Trophoblast cell (in vitro differentiated cells and primary cell): ENCODE measurements around the gene BPIFB2.

Source experiments
- DNase-seq, 2 donors: peaks; one replicate each; pipeline ENCODE4 v3.0.0-alpha.2; 2016
- H2AFZ ChIP-seq: 2 replicates; pipeline ENCODE4 v1.6.1; 2013; ENCODE audit warnings: low read length, moderate library complexity, mild to moderate bottlenecking; ENCODE audit not compliant: insufficient read depth, poor library complexity
- H2AK5ac ChIP-seq: 2 replicates; pipeline ENCODE4 v1.6.1; 2013; ENCODE audit warnings: mild to moderate bottlenecking, low read length
- H2BK120ac ChIP-seq: 2 replicates; pipeline ENCODE4 v1.6.1; 2013; ENCODE audit warnings: low read length, mild to moderate bottlenecking, moderate library complexity; ENCODE audit not compliant: insufficient read depth, poor library complexity
- H2BK12ac ChIP-seq: 2 replicates; pipeline ENCODE4 v1.6.1; 2013; ENCODE audit warnings: mild to moderate bottlenecking, low read length, moderate library complexity
- H2BK5ac ChIP-seq: 2 replicates; pipeline ENCODE4 v1.6.1; 2013; ENCODE audit warnings: low read length, low read depth, moderate library complexity, mild to moderate bottlenecking; ENCODE audit not compliant: poor library complexity
- H3K14ac ChIP-seq: 2 replicates; pipeline ENCODE4 v1.6.1; 2013; ENCODE audit warnings: mild to moderate bottlenecking, low read length
- H3K18ac ChIP-seq: 2 replicates; pipeline ENCODE4 v1.6.1; 2013; ENCODE audit warnings: mild to moderate bottlenecking, low read length
- H3K23ac ChIP-seq: 2 replicates; pipeline ENCODE4 v1.6.1; 2013; ENCODE audit warnings: low read length
- H3K27ac ChIP-seq: 2 replicates; pipeline ENCODE4 v1.5.1; 2013; ENCODE audit warnings: low read depth, mild to moderate bottlenecking, inconsistent platforms, low read length, moderate library complexity
- H3K27me3 ChIP-seq: 2 replicates; pipeline ENCODE4 v1.6.1; 2013; ENCODE audit warnings: inconsistent platforms, mild to moderate bottlenecking, low read length, moderate library complexity; ENCODE audit not compliant: insufficient read depth
- H3K36me3 ChIP-seq, 2 experiments: 1 replicate in 1 of 2; 2 replicates in 1 of 2; pipeline ENCODE4 v1.6.1; 2013; ENCODE audit warnings: low read length in 2 of 2, mild to moderate bottlenecking in 2 of 2, moderate library complexity in 1 of 2; ENCODE audit not compliant: insufficient read depth in 2 of 2, control insufficient read depth in 1 of 2
- H3K4ac ChIP-seq: 2 replicates; pipeline ENCODE4 v1.6.1; 2013; ENCODE audit warnings: low read depth, mild to moderate bottlenecking, low read length, moderate library complexity
- H3K4me1 ChIP-seq, 2 experiments: 1 replicate in 1 of 2; 2 replicates in 1 of 2; pipeline ENCODE4 v1.6.1; 2013; ENCODE audit warnings: low read length in 2 of 2, mild to moderate bottlenecking in 2 of 2, moderate library complexity in 1 of 2; ENCODE audit not compliant: insufficient read depth in 2 of 2, control insufficient read depth in 1 of 2
- H3K4me2 ChIP-seq: 2 replicates; pipeline ENCODE4 v1.6.1; 2013; ENCODE audit warnings: inconsistent platforms, mild to moderate bottlenecking, low read length, moderate library complexity
- H3K4me3 ChIP-seq: 2 replicates; pipeline ENCODE4 v1.5.1; 2013; ENCODE audit warnings: mild to moderate bottlenecking, low read depth, low read length, inconsistent platforms
- H3K79me1 ChIP-seq: one replicate; pipeline ENCODE4 v1.6.1; 2013; ENCODE audit warnings: low read length
- H3K79me2 ChIP-seq: 2 replicates; pipeline ENCODE4 v1.6.1; 2013; ENCODE audit warnings: low read length, mild to moderate bottlenecking; ENCODE audit not compliant: control insufficient read depth, insufficient read depth, poor library complexity
- H3K9ac ChIP-seq: 2 replicates; pipeline ENCODE4 v1.6.1; 2013; ENCODE audit warnings: mild to moderate bottlenecking, low read length
- H3K9me3 ChIP-seq: 2 replicates; pipeline ENCODE4 v1.6.1; 2013; ENCODE audit warnings: low read depth, mild to moderate bottlenecking, control low read depth, inconsistent platforms, low read length; ENCODE audit not compliant: insufficient read depth
- H4K12ac ChIP-seq: 2 replicates; pipeline ENCODE4 v1.6.1; 2013; ENCODE audit warnings: low read depth, mild to moderate bottlenecking, low read length, moderate library complexity
- H4K8ac ChIP-seq: 2 replicates; pipeline ENCODE4 v1.6.1; 2013; ENCODE audit warnings: low read depth, mild to moderate bottlenecking, low read length, moderate library complexity
- H4K91ac ChIP-seq: one replicate; pipeline ENCODE4 v1.6.1; 2013; ENCODE audit warnings: low read depth, mild to moderate bottlenecking, low read length, moderate library complexity
- WGBS: extraction: QIAGEN DNeasy Blood & Tissue Kit; methylation state at CpG from one replicate; pipeline ENCODE4 v1.1.7; 2013; ENCODE audit warnings: missing lambda C conversion rate; ENCODE audit not compliant: insufficient read length, insufficient coverage; ENCODE audit errors: extremely low coverage; 5-methylcytosine and 5-hydroxymethylcytosine counted together

BPIFB2 gene

GRCh38 chr20:33037456-33037855 is 30.0 kb downstream of the BPIFB2 start:
- no CpG with 5 or more reads among the region's 5 CpGs for WGBS

GRCh38 chr20:33038243-33038642 is 30.7 kb downstream of the BPIFB2 start:
- no peak overlapping the region for H3K23ac ChIP-seq
- H3K27me3 ChIP-seq = no peaks in the 10 kb centered on the region
- H3K79me2 ChIP-seq = no peaks in the 10 kb centered on the region
- H3K36me3 ChIP-seq = no peaks in the 10 kb centered on the region
- no peak overlapping the region for H3K4ac ChIP-seq
- DNase-seq = no peak
- H3K9ac ChIP-seq = no peak overlapping the region
- H2AK5ac ChIP-seq = no peak overlapping the region
- 100% methylated on average over 2 of the region's 4 CpGs for WGBS
- H3K14ac ChIP-seq = no peak overlapping the region
- no peak overlapping the region for H2BK12ac ChIP-seq
- no peak overlapping the region for H4K12ac ChIP-seq
- H3K18ac ChIP-seq = no peak overlapping the region
- H4K8ac ChIP-seq = no peak overlapping the region
- H3K4me3 ChIP-seq = no peak overlapping the region
- no peak overlapping the region for H2AFZ ChIP-seq
- H2BK5ac ChIP-seq = no peak overlapping the region
- H2BK120ac ChIP-seq = no peak overlapping the region
- H3K27ac ChIP-seq = no peak overlapping the region
- no peaks in the 10 kb centered on the region for H3K4me1 ChIP-seq
- H3K79me1 ChIP-seq = no peaks in the 10 kb centered on the region
- no peaks in the 10 kb centered on the region for H3K9me3 ChIP-seq
- H3K4me2 ChIP-seq = no peak overlapping the region
- no peak overlapping the region for H4K91ac ChIP-seq

More at GRCh38 chr20:33037456-33037855, 30.0 kb downstream of the BPIFB2 start:
- H4K12ac ChIP-seq = no peak overlapping the region
- no peak overlapping the region for H3K14ac ChIP-seq
- no peak overlapping the region for H3K4me2 ChIP-seq
- H2BK5ac ChIP-seq = no peak overlapping the region
- no peak overlapping the region for H4K91ac ChIP-seq
- H3K4ac ChIP-seq = no peak overlapping the region
- H3K9me3 ChIP-seq = no peaks in the 10 kb centered on the region
- no peak overlapping the region for H2BK12ac ChIP-seq
- H3K27ac ChIP-seq = no peak overlapping the region
- no peak overlapping the region for H4K8ac ChIP-seq
- H3K4me3 ChIP-seq = no peak overlapping the region
- H3K4me1 ChIP-seq = no peaks in the 10 kb centered on the region
- no peak overlapping the region for H2AK5ac ChIP-seq
- H3K18ac ChIP-seq = no peak overlapping the region
- H2AFZ ChIP-seq = no peak overlapping the region
- H2BK120ac ChIP-seq = no peak overlapping the region
- H3K23ac ChIP-seq = no peak overlapping the region
- no peaks in the 10 kb centered on the region for H3K79me1 ChIP-seq
- no peak overlapping the region for H3K9ac ChIP-seq
- H3K36me3 ChIP-seq = no peaks in the 10 kb centered on the region
- no peaks in the 10 kb centered on the region for H3K79me2 ChIP-seq
- DNase-seq = no peak
- no peaks in the 10 kb centered on the region for H3K27me3 ChIP-seq

GRCh38 chr20:33042430-33042829 is 34.9 kb downstream of the BPIFB2 start:
- Histone ChIP-seq H2BK12ac (no peak overlapping the region), H4K12ac (no peak overlapping the region), H3K79me2 (no peaks in the 10 kb centered on the region), H3K4me2 (no peak overlapping the region), H2BK120ac (no peak overlapping the region), H3K36me3 (no peaks in the 10 kb centered on the region), H3K27ac (no peak overlapping the region), H2AK5ac (no peak overlapping the region), H2AFZ (no peak overlapping the region), H3K4me1 (no peaks in the 10 kb centered on the region), H3K27me3 (no peaks in the 10 kb centered on the region), H3K14ac (no peak overlapping the region), H3K4me3 (no peak overlapping the region), H4K8ac (no peak overlapping the region), H3K9ac (no peak overlapping the region), H2BK5ac (no peak overlapping the region), H3K79me1 (no peaks in the 10 kb centered on the region), H3K4ac (no peak overlapping the region), H3K9me3 (peaks cover 10% of the 10 kb centered on the region), H3K23ac (no peak overlapping the region), H3K18ac (no peak overlapping the region), H4K91ac (no peak overlapping the region)
- no CpG with 5 or more reads among the region's 3 CpGs for WGBS
- no peak for DNase-seq

- H3K27me3 ChIP-seq = no peaks in the 10 kb centered on the region
- no peak overlapping the region for H3K4me3 ChIP-seq
- H3K9me3 ChIP-seq = peaks cover 17% of the 10 kb centered on the region
- no peak overlapping the region for H2BK5ac ChIP-seq
- no peak overlapping the region for H3K14ac ChIP-seq
- H4K8ac ChIP-seq = no peak overlapping the region
- no peak overlapping the region for H2AFZ ChIP-seq
- no peaks in the 10 kb centered on the region for H3K36me3 ChIP-seq
- H3K79me2 ChIP-seq = no peaks in the 10 kb centered on the region
- H3K23ac ChIP-seq = no peak overlapping the region
- no peak overlapping the region for H3K4ac ChIP-seq
- no peak overlapping the region for H2AK5ac ChIP-seq
- H3K9ac ChIP-seq = no peak overlapping the region
- H3K27ac ChIP-seq = no peak overlapping the region
- no peak overlapping the region for H4K12ac ChIP-seq
- H3K4me1 ChIP-seq = no peaks in the 10 kb centered on the region
- no peak overlapping the region for H3K4me2 ChIP-seq
- no peak overlapping the region for H2BK12ac ChIP-seq
- H2BK120ac ChIP-seq = no peak overlapping the region
- no CpG with 5 or more reads among the region's 2 CpGs for WGBS
- H3K18ac ChIP-seq = no peak overlapping the region
- no peak for DNase-seq
- no peak overlapping the region for H4K91ac ChIP-seq
- no peaks in the 10 kb centered on the region for H3K79me1 ChIP-seq
Measured at GRCh38 chr20:33042983-33043730, 35.7 kb downstream of the BPIFB2 start.
